Tracheal epithelial cell (primary cell): ENCODE data around the gene CMA1. TPM values are rescaled to one million over a fixed set of nuclear protein-coding genes. Genes with fewer than 3 reads are reported as not detected.

Source experiments
- total RNA-seq: library from RNA; depleted of rRNA; stranded (reverse); fragments of >200 nt; gene quantifications from 2 replicates; pipeline ENCODE4 v1.2.1, GENCODE V29; 2014

Gene CMA1
- total RNA-seq = not detected in 2 replicates

GRCh38 chr14:24508155-24508840 is at the start of gene CMA1:
CMA1 (minus strand) TSS chr14:24508265; CDS start chr14:24508235, 30 bp downstream.

Other genes with a start within 250 kb of the CMA1 start
- 69.1 and 167 TPM in 2 replicates for gene TGM1, start 245.1 kb downstream of the CMA1 start, total RNA-seq
- gene RABGGTA, start 236.7 kb downstream of the CMA1 start, total RNA-seq = 53.9 and 65.1 TPM in 2 replicates
- gene DHRS1, start 208.5 kb downstream of the CMA1 start, total RNA-seq = 23.0 and 29.4 TPM in 2 replicates
- 26.6 and 41.4 TPM in 2 replicates for gene NOP9, start 208.4 kb downstream of the CMA1 start, total RNA-seq
- 1.4 and 6.0 TPM in 2 replicates for gene CIDEB, start 200.3 kb downstream of the CMA1 start, total RNA-seq
- gene LTB4R2, start 198.1 kb downstream of the CMA1 start, total RNA-seq = 30.3 and 32.5 TPM in 2 replicates
- gene LTB4R, start 196.8 kb downstream of the CMA1 start, total RNA-seq = 13.5 and 13.6 TPM in 2 replicates
- gene ADCY4, start 173.2 kb downstream of the CMA1 start, total RNA-seq = 1.7 TPM in 1 of 2 replicates, not detected in the other
- 2.1 and 5.1 TPM in 2 replicates for gene RIPK3, start 168.3 kb downstream of the CMA1 start, total RNA-seq
- 10.6 and 17.3 TPM in 2 replicates for gene NFATC4, start 140.1 kb downstream of the CMA1 start, total RNA-seq
- 7.0 and 8.4 TPM in 2 replicates for gene NYNRIN, start 109.3 kb downstream of the CMA1 start, total RNA-seq
- gene CBLN3, start 78.6 kb downstream of the CMA1 start, total RNA-seq = 0.64 and 0.96 TPM in 2 replicates
- gene KHNYN, start 78.3 kb downstream of the CMA1 start, total RNA-seq = 95.7 and 155 TPM in 2 replicates
- 4.5 and 5.1 TPM in 2 replicates for gene SDR39U1, start 65.5 kb downstream of the CMA1 start, total RNA-seq
- gene CTSG, start 68.0 kb upstream of the CMA1 start, total RNA-seq = not detected in 2 replicates
- not detected in 2 replicates for gene GZMH, start 101.4 kb upstream of the CMA1 start, total RNA-seq
- gene GZMB, start 125.9 kb upstream of the CMA1 start, total RNA-seq = 0.21 TPM in 1 of 2 replicates, not detected in the other